Measurements from ENCODE around the gene NAGK.

GRCh38 chr2:71071681-71072398, 3.4 kb downstream of the NAGK start:
- TF ChIP-seq CTCF (IDR thresholded peaks at IDR 0.05) (peak; percentile 34), EZH2 (IDR thresholded peaks at IDR 0.05; ENCODE audit: borderline replicate concordance, insufficient read depth, low read depth, low read length, poor library complexity, severe bottlenecking) (no peak)
